Measurements from ENCODE around the gene MICAL3.

The MICAL3 gene

GRCh38 chr22:17955590-17956379 is 68.6 kb downstream of the MICAL3 start:
- Histone ChIP-seq H3K27ac (replicated peaks) (no peak overlapping the region), H3K4me3 (replicated peaks; ENCODE audit: insufficient read depth, low read length) (no peak overlapping the region), H3K27me3 (ENCODE audit: insufficient read depth, poor library complexity, severe bottlenecking) (no peaks in the 10 kb centered on the region)
- no peak for TF ChIP-seq REST (IDR thresholded peaks at IDR 0.05; ENCODE audit: insufficient replicate concordance, low read depth)
- TF ChIP-seq POLR2AphosphoS5 (IDR thresholded peaks at IDR 0.05; ENCODE audit: low read depth) = no peak
- TF ChIP-seq GABPA (IDR thresholded peaks at IDR 0.05; ENCODE audit: low read depth) = no peak
- no peak for TF ChIP-seq SPI1 (IDR thresholded peaks at IDR 0.05; ENCODE audit: borderline replicate concordance, low read depth)
- no peak for TF ChIP-seq CTCF (IDR thresholded peaks at IDR 0.05; ENCODE audit: insufficient read depth, low read length)
- DNase-seq (ENCODE audit: low read depth in 1 of 2, low spot score in 1 of 2) = no peak

GRCh38 chr22:17954860-17955587 is 69.3 kb downstream of the MICAL3 start:
- TF ChIP-seq CTCF (IDR thresholded peaks at IDR 0.05; ENCODE audit: insufficient read depth, low read length) = no peak
- TF ChIP-seq POLR2AphosphoS5 (IDR thresholded peaks at IDR 0.05; ENCODE audit: low read depth) = no peak
- no peak for TF ChIP-seq REST (IDR thresholded peaks at IDR 0.05; ENCODE audit: insufficient replicate concordance, low read depth)
- no peak for TF ChIP-seq GABPA (IDR thresholded peaks at IDR 0.05; ENCODE audit: low read depth)
- no peak for TF ChIP-seq SPI1 (IDR thresholded peaks at IDR 0.05; ENCODE audit: borderline replicate concordance, low read depth)
- Histone ChIP-seq H3K27ac (replicated peaks) (no peak overlapping the region), H3K27me3 (ENCODE audit: insufficient read depth, poor library complexity, severe bottlenecking) (no peaks in the 10 kb centered on the region), H3K4me3 (replicated peaks; ENCODE audit: insufficient read depth, low read length) (no peak overlapping the region)
- DNase-seq (ENCODE audit: low read depth in 1 of 2, low spot score in 1 of 2) = no peak

GRCh38 chr22:17954200-17954859 is 70.0 kb downstream of the MICAL3 start:
- H3K27ac ChIP-seq (replicated peaks) = no peak overlapping the region
- no peak for TF ChIP-seq GABPA (IDR thresholded peaks at IDR 0.05; ENCODE audit: low read depth)
- no peak for TF ChIP-seq SPI1 (IDR thresholded peaks at IDR 0.05; ENCODE audit: borderline replicate concordance, low read depth)
- TF ChIP-seq POLR2AphosphoS5 (IDR thresholded peaks at IDR 0.05; ENCODE audit: low read depth) = no peak
- TF ChIP-seq REST (IDR thresholded peaks at IDR 0.05; ENCODE audit: insufficient replicate concordance, low read depth) = no peak
- TF ChIP-seq CTCF (IDR thresholded peaks at IDR 0.05; ENCODE audit: insufficient read depth, low read length) = no peak
- no peak overlapping the region for H3K4me3 ChIP-seq (replicated peaks; ENCODE audit: insufficient read depth, low read length)
- no peaks in the 10 kb centered on the region for H3K27me3 ChIP-seq (ENCODE audit: insufficient read depth, poor library complexity, severe bottlenecking)
- no peak for DNase-seq (ENCODE audit: low read depth in 1 of 2, low spot score in 1 of 2)
